Measurements from ENCODE around the gene HSD17B1.

DNA sequence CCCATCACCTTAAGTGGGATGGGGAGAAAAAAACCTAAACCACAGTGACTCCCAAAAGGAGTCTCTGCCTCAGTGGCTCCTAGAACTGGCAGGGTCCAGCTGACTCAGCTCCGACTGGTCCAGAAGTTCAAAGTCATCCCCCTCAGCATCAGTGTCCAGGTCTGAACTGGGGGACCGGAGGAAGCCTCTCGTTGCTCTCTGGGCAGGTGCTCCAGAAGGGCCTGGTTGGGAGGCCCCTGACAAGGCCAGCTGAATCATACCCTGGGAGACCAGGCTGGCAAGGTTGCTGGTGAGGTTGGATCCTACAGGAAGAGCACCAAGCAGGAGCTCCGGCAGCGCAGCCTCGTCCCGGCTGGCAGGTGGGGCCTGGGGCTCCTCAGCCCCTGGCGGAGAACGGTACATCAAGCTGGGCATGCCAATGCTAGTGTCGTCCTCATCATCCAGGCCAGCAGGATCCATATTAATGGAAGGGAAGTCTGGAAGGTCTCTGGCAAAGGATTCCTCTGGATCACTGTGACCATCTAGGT is 29.1 kb downstream of the HSD17B1 start:
- TF ChIP-seq, protein P1, sequence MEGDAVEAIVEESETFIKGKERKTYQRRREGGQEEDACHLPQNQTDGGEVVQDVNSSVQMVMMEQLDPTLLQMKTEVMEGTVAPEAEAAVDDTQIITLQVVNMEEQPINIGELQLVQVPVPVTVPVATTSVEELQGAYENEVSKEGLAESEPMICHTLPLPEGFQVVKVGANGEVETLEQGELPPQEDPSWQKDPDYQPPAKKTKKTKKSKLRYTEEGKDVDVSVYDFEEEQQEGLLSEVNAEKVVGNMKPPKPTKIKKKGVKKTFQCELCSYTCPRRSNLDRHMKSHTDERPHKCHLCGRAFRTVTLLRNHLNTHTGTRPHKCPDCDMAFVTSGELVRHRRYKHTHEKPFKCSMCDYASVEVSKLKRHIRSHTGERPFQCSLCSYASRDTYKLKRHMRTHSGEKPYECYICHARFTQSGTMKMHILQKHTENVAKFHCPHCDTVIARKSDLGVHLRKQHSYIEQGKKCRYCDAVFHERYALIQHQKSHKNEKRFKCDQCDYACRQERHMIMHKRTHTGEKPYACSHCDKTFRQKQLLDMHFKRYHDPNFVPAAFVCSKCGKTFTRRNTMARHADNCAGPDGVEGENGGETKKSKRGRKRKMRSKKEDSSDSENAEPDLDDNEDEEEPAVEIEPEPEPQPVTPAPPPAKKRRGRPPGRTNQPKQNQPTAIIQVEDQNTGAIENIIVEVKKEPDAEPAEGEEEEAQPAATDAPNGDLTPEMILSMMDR (conservative IDR thresholded peaks at IDR 0.05) = no peak
- no peak for TF ChIP-seq EZH2 (IDR thresholded peaks at IDR 0.05; ENCODE audit: low read depth)
